HG03097 (cell line): ENCODE results near the gene CLEC2L.

Experiments
- ATAC-seq: cut with Tn5 transposase; IDR thresholded peaks from one replicate; pipeline ENCODE4 v1.9.1; 2021; ENCODE audit not compliant: unreplicated experiment, low FRiP score

The CLEC2L gene

GRCh38 chr7:139521439-139521838, 2.0 kb upstream of the CLEC2L start:
- no peak for ATAC-seq

DNA sequence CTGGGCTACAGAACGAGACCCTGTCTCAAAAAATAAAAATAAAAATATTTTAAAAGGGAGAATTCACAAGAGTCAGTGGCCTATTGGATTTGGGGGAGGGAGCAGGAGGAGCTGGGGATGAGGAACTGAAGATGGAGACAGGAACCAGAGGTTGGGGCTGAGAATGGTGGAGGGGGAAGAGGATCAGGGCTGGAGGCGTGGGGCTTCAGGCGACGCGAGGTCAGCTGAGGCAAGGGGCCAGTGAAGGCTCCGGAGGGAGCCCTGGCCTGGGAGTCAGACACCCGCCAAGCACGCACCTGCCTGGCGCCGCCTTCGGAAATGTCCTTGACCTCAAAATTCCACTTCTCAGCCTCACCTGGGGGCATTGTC, 671 bp upstream of the CLEC2L start:
- ATAC-seq = no peak

DNA sequence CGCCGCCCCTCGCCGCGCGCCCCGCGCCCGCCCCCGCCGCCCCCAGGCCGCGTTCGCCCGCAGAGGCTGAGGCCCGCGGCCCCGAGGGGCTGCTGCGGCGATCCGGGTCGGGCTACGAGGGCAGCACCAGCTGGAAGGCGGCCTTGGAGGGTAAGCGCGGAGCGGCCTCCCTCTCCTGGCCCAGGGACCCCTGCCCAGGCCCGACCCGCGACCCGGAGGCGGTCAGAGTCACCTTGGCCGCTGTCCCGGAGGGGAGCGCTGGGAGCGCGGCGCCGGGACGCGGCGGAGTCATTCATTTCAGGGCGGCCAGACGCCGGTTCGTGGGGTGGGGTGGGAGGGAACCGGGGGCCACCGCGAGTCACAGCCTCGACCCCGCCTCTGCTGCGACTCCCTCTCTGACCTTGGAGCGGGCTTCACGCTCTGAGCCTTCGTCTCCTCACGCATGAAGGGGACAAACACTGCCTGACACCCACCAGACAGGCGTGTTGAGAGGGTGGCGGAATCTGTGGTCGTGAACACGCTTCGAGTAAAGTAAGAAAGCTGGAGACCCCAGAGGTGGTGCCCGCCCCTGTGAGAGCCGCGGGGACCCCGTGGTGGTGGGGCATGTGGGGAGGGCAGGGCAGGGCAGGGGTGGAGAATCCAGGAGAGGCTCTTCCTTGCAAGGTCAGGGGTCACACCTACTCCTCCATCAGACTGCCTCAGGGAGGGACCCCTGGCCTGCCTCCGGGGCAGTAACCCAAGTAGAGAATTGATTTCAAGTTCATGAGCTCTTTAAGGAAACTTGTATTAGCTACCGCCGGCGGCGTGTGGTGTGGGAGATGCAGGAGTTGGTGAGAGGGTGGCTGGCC, 707 bp downstream of the CLEC2L start:
- ATAC-seq = no peak

GRCh38 chr7:139525239-139525638, 1.8 kb downstream of the CLEC2L start:
- ATAC-seq = no peak

GRCh38 chr7:139525750-139526149, 2.3 kb downstream of the CLEC2L start:
- no peak for ATAC-seq

- no peak for ATAC-seq
Observed at GRCh38 chr7:139526578-139527544, 3.4 kb downstream of the CLEC2L start.

DNA sequence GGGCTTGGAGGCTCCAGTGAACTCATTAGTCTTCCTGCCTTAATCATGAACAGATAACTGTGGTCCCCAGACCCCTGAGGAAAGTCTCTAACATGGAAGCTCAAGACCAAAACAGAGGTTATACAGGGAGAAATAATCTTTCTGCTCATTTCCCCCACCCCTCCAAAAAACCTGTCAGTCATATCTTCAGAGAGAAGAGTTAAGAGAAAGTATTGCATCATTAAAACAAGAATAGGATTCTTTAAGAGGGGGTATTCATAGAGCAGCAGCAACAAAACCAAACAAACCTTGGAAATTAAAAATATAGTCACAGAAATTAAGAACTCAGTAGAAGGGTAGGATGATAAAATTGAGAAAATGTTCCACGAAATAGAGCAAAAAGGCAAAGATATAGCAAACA, 7.6 kb downstream of the CLEC2L start:
- no peak for ATAC-seq

DNA sequence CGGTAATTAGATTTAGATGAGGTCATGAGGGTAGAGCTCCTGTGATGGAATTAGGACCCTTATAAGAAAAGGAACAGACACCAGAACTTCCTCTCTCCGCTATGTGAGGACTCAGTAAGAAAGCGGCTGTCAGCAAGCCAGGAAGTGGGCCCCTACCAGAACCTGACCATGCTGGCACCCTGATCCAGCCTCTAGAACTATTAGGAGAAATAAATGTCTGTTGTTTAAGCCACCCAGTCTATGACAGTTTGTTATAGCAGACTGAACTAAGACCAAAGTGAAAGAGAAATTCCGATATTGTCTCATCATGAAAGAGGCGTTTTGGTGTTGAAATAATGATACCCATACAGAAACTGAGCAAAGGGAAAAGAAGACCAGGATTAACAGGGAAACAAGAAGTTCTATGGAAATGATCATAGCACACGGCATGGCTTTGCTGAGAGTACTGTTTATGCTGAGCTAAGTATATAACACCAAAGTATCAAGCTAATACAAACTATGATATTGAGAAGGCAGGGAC, 9.2 kb downstream of the CLEC2L start:
- ATAC-seq = no peak

DNA sequence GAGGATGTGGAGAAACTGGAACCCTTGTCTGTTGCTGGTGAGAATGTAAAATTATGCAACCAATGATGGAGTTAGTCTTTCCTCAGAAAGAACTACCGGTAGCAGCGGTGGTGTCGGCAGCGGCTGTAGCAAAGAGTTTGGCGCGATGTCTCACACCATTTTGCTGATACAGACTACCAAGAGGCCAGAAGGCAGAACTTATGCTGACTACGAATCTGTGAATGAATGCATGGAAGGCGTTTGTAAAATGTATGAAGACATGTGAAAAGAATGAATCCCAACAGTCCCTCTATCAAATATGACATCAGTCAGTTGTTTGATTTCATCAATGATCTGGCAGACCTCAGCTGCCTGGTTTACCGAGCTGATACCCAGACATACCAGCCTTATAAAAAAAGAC, 10.6 kb downstream of the CLEC2L start:
- no peak for ATAC-seq

- no peak for ATAC-seq
Observed at GRCh38 chr7:139534966-139535651, 11.6 kb downstream of the CLEC2L start.

DNA sequence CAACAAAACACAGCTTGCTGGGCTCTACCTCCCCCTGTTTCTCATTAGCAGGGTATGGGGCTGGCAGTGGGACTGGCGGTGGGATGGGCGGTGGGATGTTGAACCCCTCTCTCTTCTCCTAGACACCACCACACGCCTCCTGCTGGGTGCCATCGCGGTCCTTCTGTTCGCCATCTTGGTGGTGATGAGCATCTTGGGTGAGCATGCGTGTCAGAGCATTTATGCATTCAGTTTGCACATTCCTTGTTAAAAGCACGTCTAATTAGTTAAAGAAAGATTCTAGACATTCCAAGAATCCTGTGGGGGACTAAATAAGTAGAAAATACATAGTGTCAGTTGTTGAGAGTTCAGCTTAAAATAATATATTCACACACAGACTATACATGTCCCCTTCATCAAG, 12.7 kb downstream of the CLEC2L start:
- no peak for ATAC-seq

DNA sequence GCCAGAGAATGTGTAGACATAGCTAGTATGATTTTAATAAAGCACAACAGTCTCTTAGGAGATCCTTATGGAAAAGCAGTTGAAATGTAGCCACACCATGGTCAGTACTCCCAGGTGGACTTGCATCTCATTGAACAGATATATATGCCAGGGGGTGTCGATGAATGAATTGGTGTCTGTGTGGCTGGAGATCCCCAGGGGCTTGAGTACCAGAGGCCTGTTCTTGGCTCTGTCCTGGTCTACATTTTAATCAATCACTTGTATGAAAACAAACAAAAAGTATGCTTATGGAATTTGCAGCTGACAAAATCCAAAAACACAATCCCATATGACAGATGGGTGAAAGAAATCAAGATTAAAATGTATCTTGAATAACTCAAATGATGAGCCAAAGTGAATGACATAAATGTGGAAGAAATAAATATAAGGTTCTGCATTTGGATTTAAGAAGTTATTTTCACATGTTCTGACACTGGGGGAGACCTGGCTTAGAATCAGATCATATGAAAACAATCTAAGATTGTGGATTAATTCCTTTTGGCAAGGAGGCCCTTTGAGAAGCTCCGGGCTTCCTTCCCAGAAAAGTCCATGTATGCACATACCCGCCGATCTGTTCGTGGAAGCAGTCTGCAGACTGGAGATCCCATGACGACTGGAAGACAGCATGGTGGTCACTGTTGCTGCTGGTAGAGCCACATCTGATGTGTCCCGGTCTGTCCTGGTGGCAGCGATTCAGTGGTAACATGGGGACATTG, 15.6 kb downstream of the CLEC2L start:
- ATAC-seq = no peak

DNA sequence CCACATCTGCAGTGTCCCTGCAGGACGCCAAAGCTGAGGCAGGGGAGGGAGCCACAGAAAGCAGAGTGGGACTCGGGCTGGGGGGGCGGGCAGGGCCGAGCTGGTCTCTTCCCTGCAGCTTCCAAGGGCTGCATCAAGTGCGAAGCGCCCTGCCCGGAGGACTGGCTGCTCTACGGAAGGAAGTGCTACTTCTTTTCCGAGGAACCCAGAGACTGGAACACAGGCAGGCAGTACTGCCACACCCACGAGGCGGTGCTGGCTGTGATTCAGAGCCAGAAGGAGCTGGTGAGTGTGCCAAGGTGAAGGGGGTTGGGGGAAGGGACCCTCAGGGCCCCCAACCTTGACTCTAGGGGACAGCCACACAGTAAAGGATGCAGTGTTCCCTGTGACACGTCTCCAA, 16.7 kb downstream of the CLEC2L start:
- no peak for ATAC-seq

DNA sequence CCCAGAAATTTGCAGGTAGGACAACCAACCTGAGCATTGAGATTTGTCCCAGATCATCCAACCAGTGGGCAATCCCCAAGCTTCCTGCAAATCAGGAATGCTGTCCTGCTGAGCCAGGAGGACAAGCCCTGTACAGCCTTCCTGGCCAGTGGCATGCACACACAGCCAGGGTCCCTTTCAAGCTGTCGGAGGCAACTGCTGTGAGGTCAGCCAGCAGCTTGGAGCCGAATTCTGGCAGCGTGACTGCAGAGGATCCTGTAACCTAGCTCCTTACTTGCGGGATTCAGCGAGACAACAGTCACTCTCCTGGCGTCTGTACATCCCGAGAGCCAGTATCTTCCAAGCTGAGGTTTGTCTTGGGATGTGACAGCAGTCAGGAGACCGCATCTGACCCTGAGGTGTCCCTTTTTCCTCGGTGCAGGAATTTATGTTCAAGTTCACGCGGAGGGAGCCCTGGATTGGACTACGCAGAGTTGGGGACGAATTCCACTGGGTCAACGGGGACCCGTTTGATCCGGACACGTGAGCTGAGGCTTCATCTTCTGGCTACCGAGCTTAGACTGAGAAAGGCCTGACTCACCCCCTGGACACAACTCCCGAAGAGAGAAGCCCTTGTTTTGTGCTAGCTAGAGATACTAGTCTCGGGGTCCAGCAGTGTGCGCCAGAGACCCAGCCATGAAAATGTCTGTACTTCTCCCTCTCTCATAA, 18.3 kb downstream of the CLEC2L start:
- no peak for ATAC-seq

DNA sequence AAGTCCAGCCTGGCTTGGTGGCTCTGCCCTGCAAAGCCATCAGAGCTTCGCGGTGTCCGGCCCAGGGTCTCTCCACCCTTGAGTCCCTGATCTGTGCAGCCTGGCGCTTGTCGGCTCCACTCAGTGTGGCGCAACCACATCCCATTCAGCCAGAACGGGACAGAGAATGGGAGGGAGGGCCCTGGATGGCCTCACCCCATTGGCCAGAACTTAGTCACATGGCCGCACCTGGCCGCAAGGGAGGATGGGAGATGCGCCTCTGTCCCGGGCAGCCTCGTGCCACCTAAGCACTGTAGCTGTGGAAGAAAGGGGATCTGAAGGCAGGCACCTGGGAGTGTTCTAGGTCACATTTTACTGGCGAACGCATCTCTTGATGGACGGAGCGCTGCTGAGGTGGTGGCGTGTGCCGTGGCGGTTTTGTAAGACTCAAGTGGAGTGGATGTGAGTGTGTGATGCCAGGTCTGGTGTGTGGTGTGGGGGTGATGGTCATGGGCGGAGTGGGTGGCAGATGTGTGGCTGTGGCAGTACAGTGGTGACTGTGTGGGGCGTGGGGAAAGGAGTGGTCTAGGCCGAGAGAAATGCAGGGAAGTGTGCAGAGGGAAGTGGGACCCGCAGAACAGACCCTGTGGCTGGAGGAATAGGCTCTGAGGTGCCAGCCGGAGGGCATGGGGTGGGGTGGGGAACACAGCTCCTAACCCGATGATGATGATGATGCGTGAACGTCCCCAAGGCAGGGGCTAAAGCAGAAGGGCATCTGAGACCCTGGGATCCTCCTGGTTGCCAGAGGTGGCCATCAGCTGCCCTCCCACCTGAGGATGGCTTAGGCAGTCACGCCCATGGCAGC, 19.0 kb downstream of the CLEC2L start:
- ATAC-seq = no peak

- ATAC-seq = no peak
Observed at GRCh38 chr7:139543801-139544603, 20.5 kb downstream of the CLEC2L start.

- ATAC-seq = no peak
Observed at GRCh38 chr7:139544645-139545044, 21.2 kb downstream of the CLEC2L start.
